HL-60 (cell line): ENCODE results near the gene SCUBE1.
"Not testable (repeated sequence)": the region's sequence is repeated elsewhere in the genome, so short reads cannot be mapped to it uniquely, and the experiment has no call there.

ENCODE experiments used
- DNase-seq, 2 experiments: peaks; one replicate each; pipeline ENCODE4 v3.0.0-alpha.2; 2010 to 2020; ENCODE audit warnings: low read depth in 1 of 2, low spot score in 1 of 2
- H3K27ac ChIP-seq: fragments of 250-450 bp; sonication (Bioruptor Pico); replicated peaks from 2 replicates; pipeline ENCODE4 v1.5.1; 2020; ENCODE audit warnings: mild to moderate bottlenecking, moderate library complexity
- H3K27me3 ChIP-seq: fragments of 250-450 bp; sonication (Bioruptor Pico); 2 replicates; pipeline ENCODE4 v1.5.1; 2021; ENCODE audit warnings: mild to moderate bottlenecking, moderate library complexity; ENCODE audit not compliant: insufficient read depth, poor library complexity, severe bottlenecking
- H3K4me3 ChIP-seq: replicated peaks from 2 replicates; pipeline ENCODE4 v1.5.1; 2011; ENCODE audit warnings: mild to moderate bottlenecking, control low read depth, low read length; ENCODE audit not compliant: insufficient read depth
- GABPA ChIP-seq: IDR thresholded peaks from 2 replicates; pipeline ENCODE4 v1.6.1; 2012; ENCODE audit warnings: low read depth
- POLR2AphosphoS5 ChIP-seq: IDR thresholded peaks from 2 replicates; pipeline ENCODE4 v1.6.1; 2012; ENCODE audit warnings: low read depth
- SPI1 ChIP-seq: IDR thresholded peaks from 2 replicates; pipeline ENCODE4 v1.6.1; 2012; ENCODE audit warnings: low read depth, mild to moderate bottlenecking, borderline replicate concordance
- TF ChIP-seq, protein P1 (sequence below): IDR thresholded peaks from one replicate; pipeline ENCODE4 v1.5.1; 2011; ENCODE audit warnings: low read length, control low read depth, inconsistent platforms; ENCODE audit not compliant: insufficient read depth
- TF ChIP-seq, protein P2 (sequence below): IDR thresholded peaks from 2 replicates; pipeline ENCODE4 v1.6.1; 2012; ENCODE audit warnings: low read depth; ENCODE audit not compliant: insufficient replicate concordance

Gene SCUBE1

DNA sequence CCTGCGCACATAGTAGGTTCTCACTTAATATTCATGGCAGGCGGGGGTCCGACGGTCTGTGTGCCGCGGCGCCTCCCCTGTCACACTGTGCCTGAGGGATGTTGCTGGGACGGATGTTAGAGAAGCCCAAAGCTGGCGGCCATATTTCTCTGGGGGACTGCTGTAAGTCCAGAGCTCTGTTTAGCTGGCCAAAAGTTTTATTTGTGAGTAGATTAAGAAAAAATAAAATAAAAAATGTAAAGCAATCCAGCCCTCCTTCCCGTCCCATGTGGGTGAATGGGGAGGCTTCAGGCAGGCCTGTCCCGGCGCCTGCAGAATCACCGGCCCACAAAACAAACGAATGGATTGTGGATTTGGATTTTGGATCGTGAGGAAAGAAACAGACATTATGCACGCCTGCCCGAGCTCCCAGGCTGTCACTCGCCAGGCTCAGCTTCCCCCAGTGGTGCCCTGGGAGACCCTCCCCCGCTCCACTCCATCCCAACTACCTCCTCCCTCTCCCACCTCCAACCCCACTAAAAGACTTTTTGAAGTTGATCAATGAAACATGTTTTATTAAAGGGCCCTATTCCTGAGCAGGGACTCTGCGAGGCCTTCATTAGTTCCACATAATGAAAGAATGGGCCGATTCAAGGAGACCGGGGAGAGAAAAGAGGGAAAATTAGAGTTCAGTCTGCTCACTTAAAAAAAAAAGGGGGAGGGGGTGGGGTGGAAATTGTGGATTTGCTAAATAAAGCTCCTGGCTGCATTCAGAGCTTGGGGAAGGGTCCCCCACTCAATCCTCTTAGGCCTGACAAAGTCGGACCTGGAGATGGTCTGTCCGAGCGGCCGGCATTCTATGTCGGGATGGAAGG is 20.4 kb upstream of the SCUBE1 start:
- TF ChIP-seq, protein P1, sequence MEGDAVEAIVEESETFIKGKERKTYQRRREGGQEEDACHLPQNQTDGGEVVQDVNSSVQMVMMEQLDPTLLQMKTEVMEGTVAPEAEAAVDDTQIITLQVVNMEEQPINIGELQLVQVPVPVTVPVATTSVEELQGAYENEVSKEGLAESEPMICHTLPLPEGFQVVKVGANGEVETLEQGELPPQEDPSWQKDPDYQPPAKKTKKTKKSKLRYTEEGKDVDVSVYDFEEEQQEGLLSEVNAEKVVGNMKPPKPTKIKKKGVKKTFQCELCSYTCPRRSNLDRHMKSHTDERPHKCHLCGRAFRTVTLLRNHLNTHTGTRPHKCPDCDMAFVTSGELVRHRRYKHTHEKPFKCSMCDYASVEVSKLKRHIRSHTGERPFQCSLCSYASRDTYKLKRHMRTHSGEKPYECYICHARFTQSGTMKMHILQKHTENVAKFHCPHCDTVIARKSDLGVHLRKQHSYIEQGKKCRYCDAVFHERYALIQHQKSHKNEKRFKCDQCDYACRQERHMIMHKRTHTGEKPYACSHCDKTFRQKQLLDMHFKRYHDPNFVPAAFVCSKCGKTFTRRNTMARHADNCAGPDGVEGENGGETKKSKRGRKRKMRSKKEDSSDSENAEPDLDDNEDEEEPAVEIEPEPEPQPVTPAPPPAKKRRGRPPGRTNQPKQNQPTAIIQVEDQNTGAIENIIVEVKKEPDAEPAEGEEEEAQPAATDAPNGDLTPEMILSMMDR, result no peak
- TF ChIP-seq SPI1 (no peak), GABPA (no peak), POLR2AphosphoS5 (no peak)
- TF ChIP-seq, protein P2, sequence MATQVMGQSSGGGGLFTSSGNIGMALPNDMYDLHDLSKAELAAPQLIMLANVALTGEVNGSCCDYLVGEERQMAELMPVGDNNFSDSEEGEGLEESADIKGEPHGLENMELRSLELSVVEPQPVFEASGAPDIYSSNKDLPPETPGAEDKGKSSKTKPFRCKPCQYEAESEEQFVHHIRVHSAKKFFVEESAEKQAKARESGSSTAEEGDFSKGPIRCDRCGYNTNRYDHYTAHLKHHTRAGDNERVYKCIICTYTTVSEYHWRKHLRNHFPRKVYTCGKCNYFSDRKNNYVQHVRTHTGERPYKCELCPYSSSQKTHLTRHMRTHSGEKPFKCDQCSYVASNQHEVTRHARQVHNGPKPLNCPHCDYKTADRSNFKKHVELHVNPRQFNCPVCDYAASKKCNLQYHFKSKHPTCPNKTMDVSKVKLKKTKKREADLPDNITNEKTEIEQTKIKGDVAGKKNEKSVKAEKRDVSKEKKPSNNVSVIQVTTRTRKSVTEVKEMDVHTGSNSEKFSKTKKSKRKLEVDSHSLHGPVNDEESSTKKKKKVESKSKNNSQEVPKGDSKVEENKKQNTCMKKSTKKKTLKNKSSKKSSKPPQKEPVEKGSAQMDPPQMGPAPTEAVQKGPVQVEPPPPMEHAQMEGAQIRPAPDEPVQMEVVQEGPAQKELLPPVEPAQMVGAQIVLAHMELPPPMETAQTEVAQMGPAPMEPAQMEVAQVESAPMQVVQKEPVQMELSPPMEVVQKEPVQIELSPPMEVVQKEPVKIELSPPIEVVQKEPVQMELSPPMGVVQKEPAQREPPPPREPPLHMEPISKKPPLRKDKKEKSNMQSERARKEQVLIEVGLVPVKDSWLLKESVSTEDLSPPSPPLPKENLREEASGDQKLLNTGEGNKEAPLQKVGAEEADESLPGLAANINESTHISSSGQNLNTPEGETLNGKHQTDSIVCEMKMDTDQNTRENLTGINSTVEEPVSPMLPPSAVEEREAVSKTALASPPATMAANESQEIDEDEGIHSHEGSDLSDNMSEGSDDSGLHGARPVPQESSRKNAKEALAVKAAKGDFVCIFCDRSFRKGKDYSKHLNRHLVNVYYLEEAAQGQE, result no peak
- no peak for DNase-seq
- Histone ChIP-seq H3K4me3 (no peak overlapping the region), H3K27me3 (no peaks in the 10 kb centered on the region), H3K27ac (no peak overlapping the region)

- TF ChIP-seq, protein P1, result no peak
- no peak for TF ChIP-seq GABPA
- TF ChIP-seq, protein P2, result no peak
- TF ChIP-seq SPI1, result no peak
- TF ChIP-seq POLR2AphosphoS5, result no peak
- no peaks in the 10 kb centered on the region for H3K27me3 ChIP-seq
- no peak overlapping the region for H3K4me3 ChIP-seq
- H3K27ac ChIP-seq, result no peak overlapping the region
- no peak for DNase-seq
Measured at GRCh38 chr22:43360576-43360975, 17.4 kb upstream of the SCUBE1 start.

- no peak for DNase-seq
- H3K27ac ChIP-seq, result no peak overlapping the region
- TF ChIP-seq POLR2AphosphoS5 (no peak), GABPA (no peak), SPI1 (no peak)
- TF ChIP-seq, protein P1, result no peak
- TF ChIP-seq, protein P2, result no peak
- no peak overlapping the region for H3K4me3 ChIP-seq
- H3K27me3 ChIP-seq, result no peaks in the 10 kb centered on the region
Measured at GRCh38 chr22:43356881-43357280, 13.7 kb upstream of the SCUBE1 start.

DNA sequence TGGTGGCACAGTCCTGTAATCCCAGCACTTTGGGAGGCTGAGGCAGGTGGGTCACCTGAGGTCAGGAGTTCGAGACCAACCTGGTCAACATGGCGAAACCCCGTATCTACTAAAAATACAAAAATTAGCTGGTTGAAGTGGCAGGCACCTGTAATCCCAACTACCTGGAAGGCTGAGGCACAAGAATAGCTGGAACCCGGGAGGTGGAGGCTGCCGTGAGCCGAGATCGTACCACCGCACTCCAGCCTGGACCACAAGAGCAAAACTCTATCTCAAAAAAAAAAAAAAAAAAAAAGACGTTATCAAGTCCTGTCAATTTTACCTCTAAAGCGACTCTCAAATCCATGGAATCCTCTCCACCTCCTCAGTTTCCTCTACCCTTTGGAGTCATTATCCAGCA is 12.5 kb upstream of the SCUBE1 start:
- DNase-seq, H3K27me3 ChIP-seq, H3K4me3 ChIP-seq, H3K27ac ChIP-seq: not testable (repeated sequence)
